ENCODE results near the gene ADRA2B. TPM values are rescaled to one million over a fixed set of nuclear protein-coding genes. Genes with fewer than 3 reads are reported as not detected.

Gene ADRA2B
- polyA plus RNA-seq, 3 donors, result 1.6 TPM; not detected in 2

DNA sequence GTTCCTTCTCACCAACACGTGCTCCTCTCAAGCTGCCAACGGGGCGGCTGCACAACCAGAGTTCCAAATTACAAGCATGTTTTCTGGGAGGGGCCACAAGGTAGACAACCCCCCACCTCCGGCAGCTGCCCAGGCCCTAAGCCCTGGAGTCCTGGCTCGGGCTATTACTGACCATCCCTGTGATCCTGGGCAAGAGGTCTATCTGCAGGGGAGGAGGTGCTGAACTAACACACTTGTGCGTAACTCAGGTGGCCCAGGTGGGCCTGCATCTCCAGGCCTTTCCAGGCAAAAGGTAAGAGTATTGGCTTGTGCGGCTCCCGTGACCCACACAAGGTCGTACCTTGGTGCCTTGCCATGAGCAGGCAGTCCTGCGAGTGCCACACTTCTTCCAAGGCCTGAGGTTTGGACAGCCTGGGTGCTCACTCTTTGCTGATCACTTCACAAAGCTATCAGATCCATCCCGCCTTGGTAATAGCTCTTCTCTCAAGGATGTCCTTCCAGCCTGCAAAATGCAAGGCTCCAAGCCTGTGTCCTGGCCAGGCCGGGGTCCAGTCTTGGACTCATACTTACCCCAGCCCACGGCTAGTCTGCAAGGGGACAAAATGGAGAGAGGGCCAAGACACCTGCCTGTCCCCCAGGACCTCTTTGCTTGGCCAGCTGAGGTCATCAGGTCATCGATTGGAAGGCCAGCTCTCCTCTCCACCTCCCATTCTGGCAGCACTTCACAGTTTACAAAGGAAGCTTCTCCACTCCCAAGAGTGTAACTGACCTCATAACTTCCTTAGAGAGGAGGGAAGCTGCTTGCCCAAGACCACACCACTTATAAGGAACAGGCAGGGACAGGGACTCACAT, 33.9 kb downstream of the ADRA2B start:
- Histone ChIP-seq H3K9ac (ENCODE audit: insufficient read depth, low read length, poor library complexity, severe bottlenecking) (no peak overlapping the region), H3K36me3 (replicated peaks in 1 of 2; ENCODE audit: control insufficient read depth in 1 of 2, insufficient read depth in 2 of 2, low read length in 2 of 2) (no peaks in the 10 kb centered on the region), H3K4me3 (replicated peaks in 1 of 3; ENCODE audit: low read depth in 2 of 3, low read length in 3 of 3) (no peak overlapping the region), H3K4me1 (ENCODE audit: control insufficient read depth in 1 of 2, insufficient read depth in 2 of 2, low read length in 2 of 2) (peaks cover 0 to 3% of the 10 kb centered on the region in 2 donors), H3K9me3 (replicated peaks in 1 of 2; ENCODE audit: control insufficient read depth in 1 of 2, insufficient read depth in 1 of 2, low read length in 2 of 2) (no peaks in the 10 kb centered on the region), H3K27ac (ENCODE audit: low read depth in 1 of 2, low read length in 2 of 2) (no peak overlapping the region), H3K4me2 (replicated peaks; ENCODE audit: extremely low read depth, low read length, poor library complexity, severe bottlenecking) (no peak overlapping the region), H3K79me2 (ENCODE audit: insufficient read depth, low read length) (no peaks in the 10 kb centered on the region), H4K20me1 (ENCODE audit: insufficient read depth, low read length) (no peaks in the 10 kb centered on the region), H2AFZ (ENCODE audit: insufficient read depth, low read depth, low read length, poor library complexity, severe bottlenecking) (no peak overlapping the region), H3K27me3 (ENCODE audit: control insufficient read depth in 2 of 2, insufficient read depth in 2 of 2, low read length in 2 of 2) (no peaks in the 10 kb centered on the region)
- H3K27ac Mint-ChIP-seq, result peak overlapping the region in 1 of 7 donors; percentile 57
- H3K27me3 Mint-ChIP-seq (ENCODE audit: low read depth in 3 of 3), result peaks cover 3 to 8% (median 7%) of the 10 kb centered on the region in 3 donors
- WGBS (ENCODE audit: insufficient coverage), result 97% methylated on average over 12 of the region's 14 CpGs
- H3K4me1 Mint-ChIP-seq, result peaks cover 12% of the 10 kb centered on the region
- intact Hi-C loops (cut with micrococcal nuclease), result no loop called here
- no peaks in the 10 kb centered on the region for H3K36me3 Mint-ChIP-seq
- TF ChIP-seq, protein P1, sequence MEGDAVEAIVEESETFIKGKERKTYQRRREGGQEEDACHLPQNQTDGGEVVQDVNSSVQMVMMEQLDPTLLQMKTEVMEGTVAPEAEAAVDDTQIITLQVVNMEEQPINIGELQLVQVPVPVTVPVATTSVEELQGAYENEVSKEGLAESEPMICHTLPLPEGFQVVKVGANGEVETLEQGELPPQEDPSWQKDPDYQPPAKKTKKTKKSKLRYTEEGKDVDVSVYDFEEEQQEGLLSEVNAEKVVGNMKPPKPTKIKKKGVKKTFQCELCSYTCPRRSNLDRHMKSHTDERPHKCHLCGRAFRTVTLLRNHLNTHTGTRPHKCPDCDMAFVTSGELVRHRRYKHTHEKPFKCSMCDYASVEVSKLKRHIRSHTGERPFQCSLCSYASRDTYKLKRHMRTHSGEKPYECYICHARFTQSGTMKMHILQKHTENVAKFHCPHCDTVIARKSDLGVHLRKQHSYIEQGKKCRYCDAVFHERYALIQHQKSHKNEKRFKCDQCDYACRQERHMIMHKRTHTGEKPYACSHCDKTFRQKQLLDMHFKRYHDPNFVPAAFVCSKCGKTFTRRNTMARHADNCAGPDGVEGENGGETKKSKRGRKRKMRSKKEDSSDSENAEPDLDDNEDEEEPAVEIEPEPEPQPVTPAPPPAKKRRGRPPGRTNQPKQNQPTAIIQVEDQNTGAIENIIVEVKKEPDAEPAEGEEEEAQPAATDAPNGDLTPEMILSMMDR (IDR thresholded peaks at IDR 0.05), result no peak
- DNase-seq, result peak in 1 of 3 donors; percentile 10
- H3K4me3 Mint-ChIP-seq, result no peak overlapping the region
- H3K9me3 Mint-ChIP-seq, result peaks cover 0 to 4% (median 2%) of the 10 kb centered on the region in 7 donors

DNA sequence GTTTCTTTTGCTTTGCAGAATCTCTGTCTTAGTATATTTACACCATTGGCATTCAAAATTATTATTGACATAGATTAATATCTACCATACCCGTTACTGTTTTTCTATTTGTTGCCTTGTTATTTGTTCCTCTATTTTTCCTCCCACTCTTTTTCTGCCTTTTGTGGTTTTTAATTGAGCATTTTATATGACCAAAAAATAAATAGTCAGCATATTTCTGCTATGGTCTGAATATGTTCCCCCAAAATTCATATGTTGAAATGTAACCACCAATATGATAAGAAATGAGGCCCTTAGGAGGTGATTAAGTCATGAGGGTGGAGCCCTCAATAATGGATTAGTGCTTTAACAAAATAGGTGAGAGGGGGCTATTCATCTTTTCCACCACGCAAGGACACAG, 35.3 kb downstream of the ADRA2B start:
- H3K4me3 Mint-ChIP-seq, result no peak overlapping the region
- WGBS (ENCODE audit: insufficient coverage), result no CpG with 5 or more reads among the region's 2 CpGs
- H3K9me3 ChIP-seq (replicated peaks in 1 of 2; ENCODE audit: control insufficient read depth in 1 of 2, insufficient read depth in 1 of 2, low read length in 2 of 2), result no peaks in the 10 kb centered on the region
- H3K79me2 ChIP-seq (ENCODE audit: insufficient read depth, low read length), result no peaks in the 10 kb centered on the region
- no peaks in the 10 kb centered on the region for H4K20me1 ChIP-seq (ENCODE audit: insufficient read depth, low read length)
- H3K4me1 Mint-ChIP-seq, result peaks cover 12% of the 10 kb centered on the region
- DNase-seq, result no peak
- H3K4me2 ChIP-seq (replicated peaks; ENCODE audit: extremely low read depth, low read length, poor library complexity, severe bottlenecking), result no peak overlapping the region
- TF ChIP-seq, protein P1 (IDR thresholded peaks at IDR 0.05), result no peak
- H3K27ac Mint-ChIP-seq, result no peak overlapping the region
- H3K27me3 Mint-ChIP-seq (ENCODE audit: low read depth in 3 of 3), result peaks cover 3 to 10% (median 4%) of the 10 kb centered on the region in 3 donors
- H2AFZ ChIP-seq (ENCODE audit: insufficient read depth, low read depth, low read length, poor library complexity, severe bottlenecking), result no peak overlapping the region
- intact Hi-C loops (cut with micrococcal nuclease), result no loop called here
- H3K4me3 ChIP-seq (replicated peaks in 1 of 3; ENCODE audit: low read depth in 2 of 3, low read length in 3 of 3), result no peak overlapping the region
- H3K4me1 ChIP-seq (ENCODE audit: control insufficient read depth in 1 of 2, insufficient read depth in 2 of 2, low read length in 2 of 2), result peaks cover 0 to 3% of the 10 kb centered on the region in 2 donors
- peaks cover 0 to 11% (median 6%) of the 10 kb centered on the region in 7 donors for H3K9me3 Mint-ChIP-seq
- no peaks in the 10 kb centered on the region for H3K36me3 ChIP-seq (replicated peaks in 1 of 2; ENCODE audit: control insufficient read depth in 1 of 2, insufficient read depth in 2 of 2, low read length in 2 of 2)
- H3K36me3 Mint-ChIP-seq, result no peaks in the 10 kb centered on the region
- H3K27me3 ChIP-seq (ENCODE audit: control insufficient read depth in 2 of 2, insufficient read depth in 2 of 2, low read length in 2 of 2), result no peaks in the 10 kb centered on the region
- H3K27ac ChIP-seq (ENCODE audit: low read depth in 1 of 2, low read length in 2 of 2), result no peak overlapping the region
- no peak overlapping the region for H3K9ac ChIP-seq (ENCODE audit: insufficient read depth, low read length, poor library complexity, severe bottlenecking)

Data from CD14-positive monocyte (primary cell).